HG03565 (cell line): ENCODE results near the gene SNU13.
"Not testable (repeated sequence)": the region's sequence is repeated elsewhere in the genome, so short reads cannot be mapped to it uniquely, and the experiment has no call there.

Source experiments
- ATAC-seq: cut with Tn5 transposase; IDR thresholded peaks from one replicate; pipeline ENCODE4 v1.9.1; 2021; ENCODE audit warnings: mild to moderate bottlenecking, moderate library complexity; ENCODE audit not compliant: unreplicated experiment

The SNU13 gene

DNA sequence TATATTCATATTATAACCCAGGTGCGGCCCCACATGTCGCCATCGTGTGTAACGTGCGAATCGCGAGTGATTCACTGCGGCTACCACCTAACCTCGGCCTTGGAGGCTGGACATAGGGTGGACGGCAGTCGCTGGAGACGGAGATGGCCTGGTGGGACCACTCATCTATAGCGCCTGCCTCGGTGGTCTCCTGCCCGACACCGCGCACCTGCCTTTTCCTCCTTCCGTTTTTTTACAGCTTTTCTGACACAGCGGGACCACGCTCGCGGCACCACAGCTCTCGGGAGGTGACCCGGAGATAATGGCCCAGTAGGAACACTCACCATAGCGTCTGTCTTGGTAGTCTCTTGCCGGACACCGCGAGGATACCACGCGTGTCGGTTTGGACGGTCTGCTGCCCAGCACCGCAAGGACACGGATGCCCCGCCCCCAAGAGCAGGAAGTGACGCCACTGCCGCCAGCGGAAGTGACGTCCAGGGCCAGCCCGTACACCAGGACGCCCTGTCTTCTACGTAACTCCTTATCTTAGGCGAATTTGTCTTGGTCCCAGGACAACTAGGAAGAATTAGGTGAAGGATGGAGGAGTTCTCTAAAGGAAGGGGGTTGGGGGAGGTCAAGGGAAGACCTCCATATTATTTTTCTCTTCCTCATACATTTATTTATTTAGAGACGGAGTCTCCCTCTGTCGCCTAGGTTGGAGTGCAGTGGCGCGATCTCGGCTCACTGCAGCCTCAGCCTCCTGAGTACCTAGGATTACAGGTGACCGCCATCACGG, 6.4 kb downstream of the SNU13 start:
- ATAC-seq: peak; percentile 59

DNA sequence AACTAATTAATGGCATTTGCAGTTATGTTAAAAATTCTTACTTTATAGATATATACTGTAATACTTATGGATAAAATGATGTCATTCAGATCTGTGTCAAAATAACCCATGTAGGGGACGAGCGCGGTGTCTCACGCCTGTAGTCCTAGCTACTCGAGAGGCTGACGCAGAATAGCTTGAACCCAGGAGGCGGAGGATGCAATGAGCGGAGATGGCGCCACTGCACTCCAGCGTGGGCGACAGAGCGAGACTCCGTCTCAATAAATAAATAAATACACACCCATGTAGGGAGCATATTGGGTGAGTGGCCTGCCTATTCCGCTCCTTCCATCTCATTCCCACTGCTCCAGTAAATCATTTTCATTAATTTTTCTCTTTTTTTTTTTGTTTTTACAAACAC, 7.1 kb downstream of the SNU13 start:
- ATAC-seq: no peak

DNA sequence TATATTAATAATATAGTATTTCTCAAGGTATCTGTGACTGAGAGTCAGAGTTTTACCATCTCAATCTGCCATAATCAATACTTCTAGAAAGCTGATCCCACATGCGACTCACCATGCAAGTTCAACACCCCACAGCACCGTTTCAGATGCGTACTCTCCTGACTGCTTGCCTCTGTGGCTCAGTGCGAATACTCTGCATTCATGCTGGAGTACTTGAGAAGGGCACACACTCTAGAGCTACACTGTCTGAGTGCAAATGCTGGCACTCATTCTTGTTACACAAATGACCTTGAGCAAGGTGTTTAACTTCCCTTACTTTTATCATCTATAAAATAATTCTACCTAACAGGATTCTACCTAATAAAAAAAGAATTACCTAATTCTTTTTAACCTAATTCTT, 12.5 kb downstream of the SNU13 start:
- ATAC-seq: no peak

DNA sequence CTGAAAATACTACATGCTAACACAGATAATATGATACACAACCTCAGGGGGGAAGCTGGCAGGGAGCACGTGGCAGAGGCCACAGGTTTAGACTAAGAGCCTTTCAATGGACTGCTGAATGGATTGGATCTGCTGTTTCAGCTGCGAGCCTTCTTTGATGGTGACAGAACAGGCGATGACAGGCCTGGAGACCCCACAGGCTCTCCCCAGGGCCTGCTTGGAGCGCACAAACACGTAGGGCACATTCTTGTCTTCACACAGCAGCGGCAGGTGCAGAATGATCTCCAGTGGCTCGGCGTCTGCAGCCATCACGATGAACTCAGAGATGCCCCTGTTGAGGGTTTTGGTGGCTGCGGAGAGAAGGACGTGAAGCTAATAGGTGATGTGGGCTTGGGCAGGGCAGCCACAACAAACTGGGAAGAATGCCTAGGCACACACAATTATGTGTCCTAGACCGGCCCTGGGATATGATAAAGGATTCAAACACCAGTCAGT, 13.8 kb downstream of the SNU13 start:
- ATAC-seq: no peak

DNA sequence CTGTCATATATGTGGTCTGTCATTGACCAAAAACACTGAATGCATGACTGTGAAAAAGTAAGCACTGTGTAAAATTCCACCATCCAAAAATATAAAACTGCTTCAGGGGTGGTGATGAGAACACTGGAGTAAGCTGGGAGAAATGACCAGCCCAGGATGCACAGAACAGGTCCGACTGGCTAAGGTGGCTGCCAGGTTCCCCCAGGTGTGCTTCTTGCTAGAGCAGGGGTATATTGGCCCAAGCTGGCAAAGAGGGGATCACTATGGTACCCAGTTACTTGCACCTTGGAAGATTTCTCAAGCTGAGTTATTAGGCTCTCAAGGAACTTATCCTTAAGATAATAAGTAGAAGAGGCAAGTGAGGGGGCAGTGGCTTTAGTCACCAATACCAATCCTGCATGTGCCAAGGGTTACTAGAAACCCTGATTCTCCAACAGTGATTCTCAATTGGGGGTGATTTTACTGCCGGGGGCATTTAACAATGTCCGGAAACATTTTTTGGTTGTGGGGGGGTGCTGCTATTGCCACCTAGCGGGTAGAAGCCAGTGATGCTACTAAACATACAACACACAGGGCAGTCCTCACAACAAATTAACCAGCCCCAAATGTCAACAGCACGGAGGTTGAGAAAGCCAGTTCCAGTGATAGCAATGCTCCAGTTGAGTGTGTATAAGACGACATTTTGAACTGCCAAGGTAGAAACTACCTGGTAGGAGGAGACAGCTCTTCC, 15.7 kb downstream of the SNU13 start:
- no peak for ATAC-seq

DNA sequence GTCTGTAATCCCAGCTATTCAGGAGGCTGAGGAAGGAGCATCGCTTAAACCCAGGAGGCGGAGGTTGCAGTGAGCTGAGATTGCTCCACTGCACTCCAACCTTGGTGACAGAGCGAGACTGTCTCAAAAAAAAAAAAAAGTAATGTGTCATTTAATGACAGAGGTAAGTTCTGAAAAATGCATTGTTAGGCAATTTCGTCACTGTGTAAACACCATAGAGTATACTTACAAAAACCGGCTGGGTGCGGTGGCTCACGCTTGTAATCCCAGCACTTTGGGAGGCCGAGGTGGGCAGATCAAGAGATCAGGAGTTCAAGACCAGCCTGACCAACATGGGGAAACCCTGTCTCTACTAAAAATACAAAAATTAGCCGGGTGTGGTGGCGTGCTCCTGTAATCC, 16.6 kb downstream of the SNU13 start:
- not testable (repeated sequence) for ATAC-seq

DNA sequence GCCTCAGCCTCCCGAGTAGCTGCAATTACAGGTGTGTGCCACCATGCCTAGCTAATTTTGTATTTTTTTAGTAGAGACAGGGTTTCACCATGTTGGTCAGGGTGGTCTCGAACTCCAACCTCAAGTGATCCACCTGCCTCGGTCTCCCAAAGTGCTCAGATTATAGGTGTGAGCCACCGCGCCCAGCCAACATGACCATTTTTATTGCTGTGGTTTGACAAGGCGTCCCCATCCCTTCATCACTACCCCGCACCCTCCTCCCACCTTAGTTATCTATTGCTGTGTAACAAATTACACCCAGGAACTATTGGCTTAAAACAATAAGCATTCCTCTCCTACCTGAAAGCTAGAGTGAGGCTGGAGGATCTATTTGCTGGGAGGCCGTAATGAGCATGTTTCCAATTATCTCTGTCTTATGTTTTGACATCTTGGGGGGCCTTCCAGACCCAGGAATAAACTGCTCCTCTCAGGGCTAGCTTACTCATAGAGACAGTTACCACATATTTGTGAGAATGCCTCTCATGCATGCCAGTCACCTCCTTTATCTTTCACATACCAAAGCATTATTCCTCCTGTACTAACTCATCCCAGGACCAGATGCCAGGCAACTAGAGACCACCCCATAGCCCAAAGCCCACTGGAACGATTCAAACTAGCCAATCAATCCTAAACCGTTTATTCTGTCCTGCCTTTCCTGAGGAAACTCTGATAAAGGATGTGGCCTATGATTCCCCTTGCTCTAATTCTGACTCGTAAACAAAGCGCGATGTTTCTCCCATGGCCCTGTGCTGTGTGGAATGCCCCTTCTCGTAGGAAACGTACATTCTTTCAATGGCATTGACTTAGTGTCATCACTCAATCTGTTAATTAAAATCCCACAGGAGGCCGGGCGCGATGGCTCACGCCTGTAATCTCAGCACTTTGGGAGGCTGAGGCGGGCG, 19.4 kb downstream of the SNU13 start:
- no peak for ATAC-seq

DNA sequence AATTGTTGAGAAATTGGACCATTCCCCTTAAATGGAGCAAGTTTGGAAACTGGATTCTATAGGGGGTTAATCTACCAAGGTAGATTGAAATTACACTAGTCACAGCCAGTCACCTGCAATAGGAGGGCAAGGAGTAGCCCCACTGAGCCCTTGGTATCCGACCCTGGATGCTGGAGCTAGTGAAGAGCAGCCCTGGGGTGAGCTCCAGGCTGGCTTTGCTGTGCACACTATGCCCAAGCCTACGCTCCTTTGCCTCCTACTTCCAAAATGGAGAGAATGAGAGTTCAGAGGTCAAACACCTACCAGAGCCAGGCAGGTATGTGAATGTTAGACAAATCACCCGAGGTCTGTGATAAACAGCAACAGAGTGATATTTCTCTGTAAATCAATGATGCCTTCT, 23.7 kb downstream of the SNU13 start:
- ATAC-seq: no peak

DNA sequence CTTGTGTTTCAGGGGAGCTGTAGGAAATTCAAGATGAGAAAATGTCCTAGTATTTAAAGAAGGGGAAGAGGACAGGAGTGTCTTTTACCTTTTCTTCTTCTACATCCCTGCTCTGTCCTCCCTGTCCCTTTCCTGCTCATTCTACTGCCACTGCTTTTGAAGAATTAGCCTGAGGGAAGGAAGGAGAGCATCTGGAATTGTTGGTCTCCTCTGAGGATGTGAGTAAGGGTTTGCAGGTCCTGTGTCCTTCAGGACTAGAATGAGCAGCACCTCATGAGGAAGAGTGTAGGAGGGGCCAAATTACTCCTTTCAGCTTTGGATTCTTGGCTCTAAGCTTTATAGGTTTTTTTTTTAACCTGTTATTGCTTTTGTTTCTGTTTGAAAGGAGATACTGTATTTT, 24.2 kb downstream of the SNU13 start:
- no peak for ATAC-seq

DNA sequence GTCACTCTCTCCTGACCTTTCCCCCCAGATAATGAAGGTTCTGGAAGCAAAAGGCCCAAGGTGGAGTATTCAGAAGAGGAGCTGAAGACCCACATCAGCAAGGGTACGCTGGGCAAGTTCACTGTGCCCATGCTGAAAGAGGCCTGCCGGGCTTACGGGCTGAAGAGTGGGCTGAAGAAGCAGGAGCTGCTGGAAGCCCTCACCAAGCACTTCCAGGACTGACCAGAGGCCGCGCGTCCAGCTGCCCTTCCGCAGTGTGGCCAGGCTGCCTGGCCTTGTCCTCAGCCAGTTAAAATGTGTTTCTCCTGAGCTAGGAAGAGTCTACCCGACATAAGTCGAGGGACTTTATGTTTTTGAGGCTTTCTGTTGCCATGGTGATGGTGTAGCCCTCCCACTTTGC, 25.1 kb downstream of the SNU13 start:
- ATAC-seq: not testable (repeated sequence)

DNA sequence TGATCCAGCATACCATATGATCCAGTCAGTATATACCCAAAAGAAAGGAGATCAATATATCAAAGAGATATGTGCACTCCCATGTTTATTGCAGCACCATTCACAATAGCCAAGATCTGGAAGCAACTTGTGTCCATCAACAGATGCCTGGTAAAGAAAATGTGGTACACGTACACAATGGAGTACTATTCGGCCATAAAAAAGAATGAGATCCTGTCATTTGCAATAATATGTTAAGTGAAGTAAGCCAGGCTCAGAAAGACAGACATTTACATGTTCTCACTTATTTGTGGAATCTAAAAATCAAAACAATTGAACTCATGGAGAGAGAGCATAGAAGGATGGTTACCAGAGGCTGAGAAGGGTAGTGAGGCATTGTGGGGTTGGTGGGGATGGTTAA, 27.0 kb downstream of the SNU13 start:
- ATAC-seq: no peak

DNA sequence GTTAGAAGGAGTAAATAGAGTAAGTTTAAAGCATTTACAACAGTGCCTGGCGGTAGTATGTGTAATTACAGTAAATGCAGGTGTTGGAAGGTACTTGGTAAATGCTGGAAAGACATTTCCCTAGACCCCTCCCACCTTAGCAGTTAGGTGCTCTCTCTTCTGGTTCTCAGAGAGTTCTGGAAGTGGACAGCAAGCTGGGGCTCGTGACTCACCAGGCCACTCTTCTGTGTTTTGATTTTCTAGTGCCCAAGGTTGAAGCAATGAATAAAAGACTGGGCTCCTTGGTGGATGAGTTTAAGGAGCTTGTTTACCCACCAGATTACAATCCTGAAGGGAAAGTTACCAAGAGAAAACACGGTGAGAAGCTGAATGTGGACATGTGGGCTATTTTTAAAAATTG, 27.6 kb downstream of the SNU13 start:
- no peak for ATAC-seq

DNA sequence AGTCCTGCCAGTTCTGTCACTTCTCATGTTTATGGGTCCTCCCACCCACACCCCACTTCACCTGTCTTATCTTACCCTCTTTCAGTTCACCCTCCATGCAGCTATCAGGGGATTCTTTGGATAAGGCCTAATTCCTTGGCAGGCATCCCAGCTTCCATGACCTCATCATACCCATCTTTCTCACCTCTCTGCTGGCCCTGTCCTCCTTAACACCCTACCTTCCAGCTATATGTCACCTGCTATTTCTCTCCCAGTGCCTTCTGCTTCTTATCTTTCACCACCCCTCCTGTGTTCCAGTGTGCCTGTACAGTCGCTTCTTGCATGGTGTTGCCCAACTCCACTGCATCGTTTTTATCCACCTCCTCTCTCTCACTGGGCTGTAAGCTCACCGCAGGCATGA, 28.3 kb downstream of the SNU13 start:
- no peak for ATAC-seq

DNA sequence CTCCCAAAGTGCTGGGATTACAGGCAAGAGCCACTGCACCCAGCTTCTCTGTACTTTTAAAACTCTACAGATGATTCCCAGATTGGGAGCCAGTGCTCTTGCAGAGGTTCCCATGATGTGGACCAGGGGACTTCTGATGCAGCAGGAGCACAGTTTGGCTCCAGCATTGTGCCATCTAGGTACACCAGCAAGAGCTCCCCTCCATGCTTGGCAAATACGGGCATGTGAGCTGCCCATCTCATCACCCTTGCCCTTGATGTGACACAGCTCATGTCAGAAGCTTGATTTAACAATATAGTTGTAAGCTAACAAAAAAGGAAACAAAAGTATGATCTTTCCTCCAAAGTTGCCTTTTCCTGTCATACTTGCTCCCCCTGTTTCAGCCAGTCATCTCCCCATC, 28.7 kb downstream of the SNU13 start:
- no peak for ATAC-seq

DNA sequence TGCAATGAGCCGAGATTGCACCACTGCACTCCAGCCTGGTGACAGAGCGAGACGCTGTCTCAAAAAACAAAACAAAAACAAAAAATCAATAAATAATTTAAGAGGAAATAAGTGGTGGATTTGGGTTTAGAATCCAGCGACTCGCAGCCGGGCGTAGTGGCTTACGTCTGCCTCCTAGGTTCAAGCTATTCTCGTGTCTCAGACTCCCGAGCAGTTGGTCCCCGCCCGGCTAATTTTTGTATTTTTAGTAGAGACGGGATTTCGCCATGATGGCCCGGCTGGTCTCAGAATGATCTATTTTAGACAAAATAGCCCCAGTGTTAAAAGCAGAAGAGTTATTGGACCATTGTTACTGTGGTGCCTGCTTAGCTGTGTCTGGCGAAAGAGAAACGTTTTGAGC, 29.8 kb downstream of the SNU13 start:
- ATAC-seq: no peak

DNA sequence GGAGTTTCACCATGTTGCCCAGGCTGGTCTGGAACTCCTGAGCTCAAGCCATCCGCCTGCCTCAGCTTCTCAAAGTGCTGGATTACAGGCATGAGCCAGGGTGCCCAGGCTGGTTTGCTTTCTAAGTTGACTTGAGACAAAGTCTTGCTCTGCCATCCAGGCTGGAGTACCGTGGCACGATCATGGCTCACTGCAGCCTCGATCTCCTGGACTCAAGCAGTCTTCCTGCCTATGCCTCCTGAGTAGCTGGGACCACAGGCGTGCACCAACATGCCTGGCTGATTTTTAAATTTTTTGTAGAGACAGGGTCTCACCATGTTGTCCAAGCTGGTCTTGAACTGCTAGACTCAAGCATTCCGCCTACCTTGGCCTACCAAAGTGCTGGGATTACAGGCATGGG, 31.0 kb downstream of the SNU13 start:
- no peak for ATAC-seq

DNA sequence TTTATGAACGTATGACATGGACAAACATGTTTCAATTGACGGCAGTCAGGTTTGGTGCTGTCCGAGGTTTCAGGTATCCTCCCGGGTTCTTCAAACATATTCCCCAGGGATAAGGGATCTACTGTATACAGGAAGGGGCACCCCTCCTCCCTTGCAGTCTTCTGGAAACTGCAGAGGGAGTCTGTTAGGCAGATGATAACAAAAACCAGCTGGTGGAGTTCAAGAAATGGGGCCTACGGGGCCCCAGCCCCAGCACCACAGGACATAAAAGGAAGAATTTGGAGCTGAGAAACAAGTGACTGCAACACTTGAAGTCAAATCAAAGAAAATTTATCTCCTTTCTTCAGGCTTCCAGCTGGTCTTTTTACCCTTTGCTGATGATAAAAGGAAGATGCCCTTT, 32.1 kb downstream of the SNU13 start:
- ATAC-seq: no peak

DNA sequence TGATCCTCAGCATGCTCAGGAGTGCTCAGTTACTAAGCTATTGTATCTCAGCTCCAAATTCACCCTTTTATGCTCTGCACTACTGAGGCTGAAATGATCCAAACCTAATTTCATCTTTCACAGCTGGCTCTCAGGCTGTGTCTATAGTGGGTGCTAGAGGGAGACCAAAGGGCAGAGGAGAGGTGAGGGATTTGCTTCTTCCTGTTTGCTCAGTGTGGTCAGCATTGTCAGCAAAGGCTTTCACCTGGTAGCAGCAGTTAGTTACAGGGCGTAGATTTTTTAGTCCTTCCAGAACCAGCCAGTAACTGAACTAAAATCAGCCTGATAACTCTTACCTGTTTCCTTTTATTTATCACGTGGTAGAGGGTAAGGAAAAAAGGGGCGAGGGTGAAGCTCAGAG, 34.3 kb downstream of the SNU13 start:
- no peak for ATAC-seq

DNA sequence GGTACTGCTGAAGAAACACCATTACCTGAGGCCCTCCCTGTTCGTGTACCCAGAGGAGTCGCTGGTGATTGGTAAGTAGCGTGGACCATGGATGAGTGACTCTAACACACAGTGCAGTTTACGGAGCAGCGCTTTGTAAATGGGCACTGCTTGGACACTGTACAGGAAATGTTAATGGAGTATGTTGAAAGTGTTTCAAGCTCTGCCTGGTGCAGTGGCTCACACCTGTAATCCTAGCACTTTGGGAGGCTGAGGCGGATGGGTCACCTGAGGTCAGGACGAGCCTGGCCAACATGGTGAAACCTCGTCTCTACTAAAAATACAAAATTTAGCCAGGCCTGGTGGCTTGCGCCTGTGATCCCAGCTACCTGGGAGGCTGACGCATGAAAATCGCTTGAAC, 37.8 kb downstream of the SNU13 start:
- ATAC-seq: no peak

DNA sequence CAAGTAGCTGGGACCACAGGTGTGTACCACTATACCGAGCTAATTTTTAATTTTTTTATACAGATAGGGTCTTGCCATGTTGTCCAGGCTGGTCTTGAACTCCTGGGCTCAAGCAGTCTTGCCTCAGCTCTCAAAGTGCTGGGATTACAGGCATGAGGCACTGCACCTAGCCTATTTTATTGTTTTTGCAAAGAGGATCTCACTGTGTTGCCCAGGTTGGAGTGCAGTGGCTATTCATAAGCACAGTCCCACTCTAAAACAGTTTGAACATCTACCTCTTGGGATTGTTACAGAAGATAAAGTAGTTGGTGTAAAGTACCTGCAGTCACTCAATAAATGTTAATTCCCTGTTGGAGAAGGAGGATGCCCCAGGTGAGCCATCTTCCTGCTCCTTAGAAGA, 38.4 kb downstream of the SNU13 start:
- no peak for ATAC-seq

DNA sequence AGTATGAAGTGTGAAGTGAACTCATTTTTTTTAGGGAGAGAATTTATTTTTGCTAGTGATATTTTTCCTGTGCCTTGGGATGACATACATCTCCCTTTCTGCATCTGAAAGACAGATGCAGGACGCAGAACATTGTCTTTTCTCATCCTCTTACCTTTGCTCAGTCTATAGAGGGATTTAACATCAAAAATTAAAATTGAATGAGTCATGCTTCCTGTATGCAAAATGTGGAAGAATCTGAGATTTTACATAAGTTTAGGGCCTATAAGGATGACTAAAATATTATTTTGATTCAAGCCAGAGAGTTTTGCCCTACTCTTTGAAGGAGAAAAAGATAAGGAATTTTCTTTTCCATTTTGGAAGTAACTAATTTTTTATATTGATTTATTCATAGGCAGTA, 40.2 kb downstream of the SNU13 start:
- ATAC-seq: no peak
